COR-L47 (cell line): ENCODE measurements around the gene STAT4.
"Not testable (repeated sequence)": the region's sequence is repeated elsewhere in the genome, so short reads cannot be mapped to it uniquely, and the experiment has no call there.

Source experiments
- DNase-seq: peaks from one replicate; lab custom pipeline; 2025; lab: John Stamatoyannopoulos, UW

Gene STAT4

GRCh38 chr2:191013932-191014652, 136.7 kb downstream of the STAT4 start, which contains the start of gene STAT1:
Gene STAT1 (minus strand): TSS chr2:191014171. CDS start chr2:191010003, 4,168 bp downstream.
- peak; percentile 91 for DNase-seq

- no peak for DNase-seq
Observed at GRCh38 chr2:191013682-191013931, 137.2 kb downstream of the STAT4 start.

GRCh38 chr2:191012845-191013681, 137.7 kb downstream of the STAT4 start:
- DNase-seq, result no peak

GRCh38 chr2:191012346-191012745, 138.4 kb downstream of the STAT4 start:
- no peak for DNase-seq

- DNase-seq, result no peak
Observed at GRCh38 chr2:191010887-191011885, 139.6 kb downstream of the STAT4 start.

- DNase-seq, result no peak
Observed at GRCh38 chr2:191009541-191010374, 141.0 kb downstream of the STAT4 start.

GRCh38 chr2:191008286-191008685, 142.5 kb downstream of the STAT4 start:
- no peak for DNase-seq

- DNase-seq, result no peak
Observed at GRCh38 chr2:191006997-191007783, 143.6 kb downstream of the STAT4 start.

- no peak for DNase-seq
Observed at GRCh38 chr2:191006297-191006696, 144.5 kb downstream of the STAT4 start.

GRCh38 chr2:191003405-191004309, 147.1 kb downstream of the STAT4 start:
- no peak for DNase-seq

- no peak for DNase-seq
Observed at GRCh38 chr2:191001624-191002023, 149.2 kb downstream of the STAT4 start.

- DNase-seq, result no peak
Observed at GRCh38 chr2:191001032-191001431, 149.8 kb downstream of the STAT4 start.

GRCh38 chr2:190999949-191000665, 150.7 kb downstream of the STAT4 start:
- DNase-seq, result no peak

GRCh38 chr2:190999058-190999457, 151.7 kb downstream of the STAT4 start:
- no peak for DNase-seq

- DNase-seq, result no peak
Observed at GRCh38 chr2:190997526-190998113, 153.2 kb downstream of the STAT4 start.

GRCh38 chr2:190996947-190997346, 153.8 kb downstream of the STAT4 start:
- DNase-seq, result no peak

- peak; percentile 3 for DNase-seq
Observed at GRCh38 chr2:190996338-190996946, 154.4 kb downstream of the STAT4 start.

- not testable (repeated sequence) for DNase-seq
Observed at GRCh38 chr2:190995315-190995714, 155.5 kb downstream of the STAT4 start.
